Suppressor macrophage treated with lipopolysaccharide for 4 hours (primary cell): ENCODE results near the gene STAG2.
A peak's percentile ranks its signal among the peaks of the same experiment; 100 is the strongest.

Source experiments
- DNase-seq: peaks from one replicate; pipeline ENCODE4 v3.0.0-alpha.2; 2020

Gene STAG2

GRCh38 chrX:123976706-123977316 lies 15.3 kb downstream of the STAG2 start:
- peak; percentile 59 for DNase-seq

GRCh38 chrX:123983240-123983639 lies 21.7 kb downstream of the STAG2 start:
- DNase-seq = no peak

GRCh38 chrX:123986377-123986776 lies 24.9 kb downstream of the STAG2 start:
- DNase-seq = no peak

DNA sequence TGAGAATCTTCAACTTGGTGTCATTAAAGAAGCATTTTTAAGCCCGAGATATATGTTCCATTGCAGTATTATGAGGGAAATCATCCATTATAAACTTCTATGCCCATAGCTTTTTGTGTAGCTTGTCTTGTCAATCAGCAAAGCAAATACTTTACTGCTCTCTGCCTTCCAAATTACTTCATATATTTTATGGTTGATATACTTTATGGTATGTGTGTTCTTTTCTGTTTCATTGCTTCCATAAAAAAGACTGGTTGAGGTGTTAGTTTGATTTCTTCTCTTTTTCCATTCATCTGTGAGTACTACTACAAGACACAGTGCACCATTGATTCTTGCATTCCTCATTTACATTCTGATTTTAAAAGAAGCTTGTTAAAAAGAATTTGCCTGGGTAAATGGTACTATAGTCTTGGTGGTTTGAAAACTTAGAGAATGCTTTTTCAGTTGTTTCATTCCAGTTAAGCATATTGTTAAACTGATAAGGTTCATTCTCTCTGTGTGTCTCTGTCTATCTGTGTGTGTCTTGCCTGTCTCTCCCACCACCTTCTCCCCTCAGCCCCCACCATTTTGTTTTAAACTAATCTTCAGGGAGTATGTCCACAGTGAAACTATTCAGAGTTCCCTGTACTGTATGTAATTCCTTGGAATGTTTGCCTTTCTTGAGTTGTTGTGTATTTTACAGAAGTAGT lies 27.1 kb downstream of the STAG2 start:
- no peak for DNase-seq

DNA sequence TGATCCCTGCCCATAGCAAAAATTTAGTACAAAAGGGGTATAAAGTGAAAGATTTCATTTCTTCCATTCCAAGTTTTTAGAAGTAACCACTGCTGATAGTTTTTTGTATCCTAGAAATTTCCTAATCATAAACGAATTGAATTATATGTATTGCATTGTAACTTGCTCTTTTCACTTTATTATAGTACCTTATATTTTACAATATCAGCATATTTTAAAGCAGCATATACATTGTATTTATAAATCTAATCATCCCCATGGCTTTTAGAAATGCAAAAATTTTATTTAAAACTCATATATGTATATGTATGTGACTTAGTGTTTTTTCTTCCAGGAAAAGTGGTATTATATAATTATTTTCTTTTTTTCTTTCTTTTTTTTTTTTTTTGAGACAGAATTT lies 27.7 kb downstream of the STAG2 start:
- no peak for DNase-seq

DNA sequence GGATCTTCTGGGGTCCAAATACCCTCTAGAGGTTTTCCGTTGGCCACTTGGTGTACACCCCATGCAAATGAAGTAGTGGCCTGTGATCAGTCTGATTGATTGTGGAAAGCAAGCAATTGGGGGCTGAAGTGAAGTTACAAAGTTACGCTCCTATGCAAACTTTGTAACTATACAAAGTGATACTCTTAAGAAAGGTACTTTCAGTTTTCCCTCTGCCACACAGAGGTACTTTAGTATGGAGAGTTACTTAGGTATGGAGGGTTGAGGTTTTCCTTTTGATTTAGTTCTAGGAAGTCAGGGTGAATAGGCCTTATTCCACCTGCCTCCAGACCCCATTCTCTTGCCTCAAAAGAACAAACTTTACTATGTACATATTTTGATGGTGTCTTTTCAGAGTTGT lies 28.7 kb downstream of the STAG2 start:
- DNase-seq = no peak

GRCh38 chrX:123990602-123991001 lies 29.1 kb downstream of the STAG2 start:
- no peak for DNase-seq

- DNase-seq = peak; percentile 52
Measured at GRCh38 chrX:123993326-123993725, 31.8 kb downstream of the STAG2 start.

- peak; percentile 10 for DNase-seq
Measured at GRCh38 chrX:123993904-123994635, 32.6 kb downstream of the STAG2 start.

- DNase-seq = peak; percentile 50
Measured at GRCh38 chrX:123994730-123995129, 33.2 kb downstream of the STAG2 start.

- DNase-seq = no peak
Measured at GRCh38 chrX:124001581-124001980, 40.1 kb downstream of the STAG2 start.

- peak; percentile 25 for DNase-seq
Measured at GRCh38 chrX:124005228-124005627, 43.7 kb downstream of the STAG2 start.

DNA sequence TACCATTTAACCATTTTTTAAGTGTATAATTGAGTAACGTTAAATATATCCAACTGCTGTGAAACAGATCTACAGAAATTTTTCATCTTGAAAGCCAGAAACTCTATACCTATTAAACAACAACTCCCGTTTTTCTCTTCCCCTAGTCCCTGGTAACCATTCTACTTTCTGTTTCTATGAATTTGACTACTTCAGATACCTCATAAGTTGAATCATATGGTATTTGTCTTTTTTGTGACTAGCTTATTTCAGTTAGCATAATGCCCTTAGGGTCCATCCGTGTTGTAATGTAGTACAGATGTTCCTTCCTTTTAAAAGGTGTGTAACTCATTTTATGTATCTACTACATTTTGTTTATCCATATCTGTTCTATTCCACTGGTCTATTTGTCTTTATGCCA lies 48.7 kb downstream of the STAG2 start:
- no peak for DNase-seq

- no peak for DNase-seq
Measured at GRCh38 chrX:124010566-124010965, 49.1 kb downstream of the STAG2 start.

DNA sequence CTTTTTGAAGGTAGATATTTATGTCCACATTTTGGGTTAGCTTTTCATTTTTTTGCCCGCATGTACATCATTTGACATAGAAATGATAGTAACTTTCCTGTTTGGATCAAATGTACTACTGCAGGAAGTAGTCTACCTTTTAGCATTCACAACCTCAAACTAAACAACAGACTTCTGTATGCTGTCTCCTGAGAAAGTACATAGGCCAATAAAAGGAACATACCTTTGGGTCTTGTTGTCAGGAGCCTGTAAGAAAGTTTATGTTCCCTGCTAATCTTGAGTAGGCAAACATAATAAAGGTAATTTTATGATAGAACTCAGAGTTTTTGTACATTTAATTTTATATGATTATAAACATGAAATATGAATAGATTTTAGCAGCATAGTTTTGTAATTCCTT lies 54.2 kb downstream of the STAG2 start:
- no peak for DNase-seq

DNA sequence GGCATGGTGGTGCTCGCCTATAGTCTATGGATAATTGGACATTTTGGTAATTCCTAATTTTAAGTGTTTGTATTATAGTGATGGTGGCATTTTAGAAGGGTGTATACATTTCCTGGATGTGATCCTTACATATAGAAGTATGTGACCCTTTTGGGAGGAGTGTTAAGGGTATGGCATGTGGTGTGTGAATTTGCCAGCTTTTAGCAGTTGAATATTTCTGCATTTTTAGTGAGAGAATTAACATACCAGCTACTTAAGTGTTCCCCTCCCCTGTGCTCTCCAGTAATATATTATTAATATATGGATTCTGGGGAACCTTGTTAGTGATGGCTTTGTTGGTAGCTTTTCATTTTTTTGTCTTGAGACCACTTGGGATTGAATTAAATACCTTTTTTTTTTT lies 55.3 kb downstream of the STAG2 start:
- DNase-seq = no peak

GRCh38 chrX:124018023-124018422 lies 56.5 kb downstream of the STAG2 start:
- DNase-seq = no peak

GRCh38 chrX:124023838-124024238 lies 62.3 kb downstream of the STAG2 start:
- DNase-seq = no peak

GRCh38 chrX:124026529-124026928 lies 65.0 kb downstream of the STAG2 start:
- DNase-seq = no peak

DNA sequence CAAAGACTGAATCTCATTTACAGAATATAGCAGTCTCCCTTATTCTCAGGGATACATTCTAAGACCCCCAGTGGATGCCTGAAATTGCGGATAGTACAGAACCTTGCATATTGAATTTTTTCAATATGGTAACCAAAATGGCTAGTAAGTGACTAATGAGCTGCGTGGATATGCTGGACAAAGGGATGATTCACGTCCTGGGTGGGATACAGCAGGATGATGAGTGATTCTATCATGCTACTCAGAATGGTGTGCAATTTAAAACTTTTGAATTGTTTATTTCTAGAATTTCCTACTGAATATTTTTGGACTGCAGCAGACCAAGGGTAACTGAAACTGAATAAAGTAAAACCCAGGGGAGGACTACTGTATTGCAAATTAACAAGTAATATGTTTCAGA lies 66.7 kb downstream of the STAG2 start:
- DNase-seq = no peak

DNA sequence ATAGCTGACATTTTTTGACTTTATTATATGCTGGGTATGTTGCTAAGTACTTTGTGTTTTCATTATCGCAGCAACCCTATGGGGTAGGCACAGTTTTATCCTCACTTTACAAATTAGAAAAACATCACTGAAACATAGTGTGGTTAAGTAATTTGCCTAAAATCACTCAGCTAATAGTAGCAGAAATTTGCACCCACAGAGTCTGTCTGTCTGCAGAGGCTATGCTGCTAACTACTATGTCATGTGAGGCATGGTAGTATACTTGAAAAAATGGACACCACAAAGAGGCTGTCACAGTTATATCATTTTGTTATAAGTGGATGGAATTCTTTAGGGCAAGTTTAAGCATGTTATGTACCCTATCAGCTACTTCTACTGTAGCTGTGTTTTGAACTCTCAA lies 69.0 kb downstream of the STAG2 start:
- no peak for DNase-seq

DNA sequence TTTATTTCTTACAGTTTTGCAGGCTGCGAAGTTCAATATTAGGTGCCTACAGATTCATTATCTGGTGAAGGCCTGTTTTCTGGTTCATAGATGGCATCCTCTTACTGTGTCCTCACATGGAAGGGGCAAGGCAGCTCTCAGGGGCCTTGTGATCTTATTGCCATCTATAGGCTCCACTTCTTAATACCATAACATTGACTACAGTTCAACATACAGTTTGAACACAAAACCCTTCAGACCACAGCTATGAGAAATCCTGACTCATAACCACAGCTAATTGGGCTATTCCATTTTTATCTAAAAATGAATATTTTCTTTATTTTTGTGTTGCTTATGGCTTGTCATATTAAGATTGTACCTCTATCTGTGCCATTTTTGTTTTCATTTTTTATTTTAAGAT lies 72.3 kb downstream of the STAG2 start:
- no peak for DNase-seq

- DNase-seq = no peak
Measured at GRCh38 chrX:124035657-124036056, 74.2 kb downstream of the STAG2 start.

- DNase-seq = no peak
Measured at GRCh38 chrX:124042042-124042441, 80.5 kb downstream of the STAG2 start.
